G401 (cell line): Measurements from ENCODE around the gene PHETA1. TPM values are rescaled to one million over a fixed set of nuclear protein-coding genes. Genes with fewer than 3 reads are reported as not detected.

ENCODE experiments used
- DNase-seq: peaks from one replicate; pipeline ENCODE4 v3.0.0-alpha.2; 2015; ENCODE audit warnings: low spot score
- in situ Hi-C: cut with HindIII; loops from 2 replicates; pipeline ENCODE4 v1.10.0; 2016; ENCODE audit warnings: low sequenced_read_pairs, mixed read lengths
- total RNA-seq: library from RNA; depleted of rRNA; stranded (reverse); fragments of >200 nt; shearing (Covaris generic); gene quantifications from 2 replicates; pipeline ENCODE4 v1.2.3, GENCODE V29; 2014; rRNA removed

The PHETA1 gene
- total RNA-seq, 1 experiment from 2014 or later, result 10.3 TPM

DNA sequence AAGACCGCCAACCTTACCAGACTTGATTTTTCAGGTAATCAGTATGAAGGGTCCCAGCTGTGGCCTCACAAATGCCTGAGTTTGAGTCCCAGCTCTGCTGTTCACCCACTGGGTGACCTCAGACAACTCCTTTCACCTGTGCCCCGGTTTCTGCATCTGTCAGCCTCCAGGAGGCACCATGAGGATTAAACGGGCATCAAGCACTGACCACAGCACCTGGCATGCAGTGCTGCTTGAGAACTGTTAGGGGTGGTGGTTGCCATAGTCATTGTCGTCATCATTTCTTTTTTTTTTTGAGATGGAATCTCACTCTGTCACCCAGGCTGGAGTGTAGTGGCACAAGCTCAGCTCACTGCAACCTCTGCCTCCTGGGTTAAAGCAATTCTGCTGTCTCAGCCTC is 57.9 kb downstream of the PHETA1 start:
- in situ Hi-C loops, result no loop called here
- no peak for DNase-seq

Other genes with a start within 250 kb of the PHETA1 start
- gene SH2B3, start 36.8 kb upstream of the PHETA1 start, total RNA-seq, result 5.7 and 9.9 TPM in 2 replicates
- 11.3 and 22.7 TPM in 2 replicates for gene ATXN2, start 230.2 kb upstream of the PHETA1 start, total RNA-seq